Right ventricle myocardium inferior (tissue), 1 donor: Measurements from ENCODE around the gene DUSP15. TPM values are rescaled to one million over a fixed set of nuclear protein-coding genes. Genes with fewer than 3 reads are reported as not detected.
"Not testable (repeated sequence)": the region's sequence is repeated elsewhere in the genome, so short reads cannot be mapped to it uniquely, and the experiment has no call there.

Experiments used
- ATAC-seq: fragments of 200-7000 bp; cut with Tn5 transposase; one replicate; pipeline ENCODE4 v1.9.1; 2020; ENCODE audit warnings: mild to moderate bottlenecking, moderate library complexity
- DNase-seq: peaks from one replicate; pipeline ENCODE4 v3.0.0; 2021; ENCODE audit errors: missing footprints
- intact Hi-C: fragments of 100-400 bp; cut with DNase I; formaldehyde crosslinking; loops from one replicate; pipeline ENCODE4 v1.11.0; 2022
- total RNA-seq: library from RNA; stranded (reverse); fragmentation: NEBNext Ultra II Directional; extraction: Animal tissue kit (Norgen Biotek cat#: 25700); gene quantifications from one replicate; pipeline ENCODE4 v1.2.1, GENCODE V29; 2021
- donor health status: DM: no; HTN: yes; CAD: no; lungs with severe emphysema.

Gene DUSP15
- total RNA-seq, 1 donor from 2014 or later, result 2.9 TPM

DNA sequence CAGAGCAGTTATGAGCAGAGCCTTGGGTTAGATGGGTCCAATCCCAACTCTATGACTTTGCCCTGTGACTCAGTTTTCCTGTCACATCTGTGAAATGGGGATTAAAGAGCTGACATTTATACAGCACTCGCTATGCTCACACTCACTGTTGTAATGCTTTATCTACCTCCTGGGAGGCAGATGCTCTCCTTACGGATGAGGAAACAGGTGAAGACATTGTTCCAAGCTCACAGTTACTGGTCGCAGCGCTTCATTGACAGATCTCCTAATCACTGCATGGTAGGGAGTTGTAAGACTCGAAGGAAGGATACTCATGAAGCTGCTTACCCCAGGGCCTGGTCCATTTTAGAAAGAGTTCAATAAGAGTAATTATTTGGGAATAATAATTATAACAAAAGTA lies 54.1 kb downstream of the DUSP15 start:
- no peak for ATAC-seq
- DNase-seq, result no peak
- intact Hi-C loops, result loop anchor here (5.0 to 10.0 kb wide), 2 partner anchors 79 to 151 kb away; partner anchors contain the start of gene TPX2

DNA sequence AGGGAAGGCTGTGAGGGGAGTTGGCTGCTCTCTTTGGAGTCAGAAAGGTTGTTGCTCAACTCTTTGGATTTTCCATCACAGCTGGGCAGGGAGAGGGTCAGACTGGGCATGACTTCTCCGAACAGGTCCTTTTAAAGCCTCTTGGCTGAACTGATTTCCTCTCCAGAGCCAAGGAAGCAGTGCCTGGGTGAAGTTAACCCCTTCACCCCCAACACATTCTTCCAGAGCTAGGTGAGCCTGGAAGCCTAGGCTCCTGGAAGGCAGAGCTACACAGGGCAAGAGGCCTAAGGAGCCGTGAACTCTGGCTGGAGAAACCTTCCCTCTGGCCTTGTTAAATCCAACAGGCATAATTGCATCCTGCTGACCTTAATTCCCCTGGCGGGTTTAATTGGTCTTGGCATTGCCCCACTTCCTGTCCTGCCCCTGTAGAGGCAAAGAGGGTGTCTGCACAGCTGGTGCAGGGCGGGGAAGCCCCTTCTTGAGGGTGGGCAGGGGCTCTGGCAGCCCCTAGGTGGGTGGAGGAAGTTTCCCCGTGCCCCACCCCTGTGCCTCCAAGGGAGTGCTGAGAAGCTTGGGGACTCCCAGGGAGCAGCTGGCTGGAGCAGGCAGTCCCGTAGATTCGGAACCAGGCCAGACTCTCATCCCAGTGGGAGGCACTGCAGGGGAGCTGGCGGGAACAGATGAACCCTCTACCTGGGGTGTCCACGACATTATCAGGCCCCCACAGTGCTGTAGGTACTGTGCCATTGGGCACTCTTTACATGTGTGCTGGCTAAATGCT lies 54.7 kb downstream of the DUSP15 start:
- ATAC-seq (peak; percentile 12), DNase-seq (no peak)
- intact Hi-C loops, result loop anchor here (5.0 to 10.0 kb wide), 2 partner anchors 78 to 151 kb away; partner anchors contain the start of gene TPX2

DNA sequence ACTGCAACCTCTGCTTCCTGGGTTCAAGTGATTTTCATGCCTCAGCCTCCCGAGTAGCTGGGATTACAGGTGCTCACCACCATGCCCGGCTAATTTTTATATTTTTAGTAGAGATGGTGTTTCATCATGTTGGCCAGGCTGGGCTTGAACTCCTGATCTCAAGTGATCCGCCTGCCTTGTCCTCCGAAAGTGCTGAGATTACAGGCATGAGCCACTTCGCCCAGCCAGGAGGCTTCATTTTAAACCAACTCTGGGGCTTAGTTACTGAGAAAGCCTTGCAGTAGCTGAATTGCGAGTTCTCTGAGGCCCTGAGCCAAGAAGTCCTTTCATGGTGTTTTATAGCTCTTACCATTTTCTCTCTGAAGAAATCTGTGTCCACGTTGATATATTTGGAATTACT lies 56.2 kb downstream of the DUSP15 start:
- intact Hi-C loops, result loop anchor here (10.0 kb wide), 1 partner anchor 149 kb away; no protein-coding TSS in a partner anchor
- DNase-seq, ATAC-seq: not testable (repeated sequence)

DNA sequence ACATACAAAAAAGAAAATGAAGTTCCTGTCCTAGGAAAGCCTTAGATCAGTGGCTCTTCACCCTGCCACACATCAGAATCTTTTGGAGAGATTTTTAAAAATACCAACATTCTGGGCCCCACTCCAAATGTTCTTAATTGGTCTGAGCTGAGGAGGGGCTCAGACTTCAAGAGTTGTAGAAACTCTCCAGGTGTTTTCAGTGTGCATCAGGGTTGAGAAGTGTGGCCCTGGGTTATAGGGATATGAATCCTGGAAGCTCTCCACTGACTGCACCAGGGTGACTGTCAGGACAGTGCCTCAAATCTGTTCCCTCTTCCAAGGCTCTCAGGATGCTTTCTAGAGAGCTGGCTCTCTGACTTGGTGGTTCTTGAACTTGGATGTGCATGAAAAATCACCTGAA lies 56.7 kb downstream of the DUSP15 start:
- intact Hi-C loops, result loop anchor here (10.0 kb wide), 1 partner anchor 149 kb away; no protein-coding TSS in a partner anchor
- no peak for DNase-seq
- no peak for ATAC-seq

DNA sequence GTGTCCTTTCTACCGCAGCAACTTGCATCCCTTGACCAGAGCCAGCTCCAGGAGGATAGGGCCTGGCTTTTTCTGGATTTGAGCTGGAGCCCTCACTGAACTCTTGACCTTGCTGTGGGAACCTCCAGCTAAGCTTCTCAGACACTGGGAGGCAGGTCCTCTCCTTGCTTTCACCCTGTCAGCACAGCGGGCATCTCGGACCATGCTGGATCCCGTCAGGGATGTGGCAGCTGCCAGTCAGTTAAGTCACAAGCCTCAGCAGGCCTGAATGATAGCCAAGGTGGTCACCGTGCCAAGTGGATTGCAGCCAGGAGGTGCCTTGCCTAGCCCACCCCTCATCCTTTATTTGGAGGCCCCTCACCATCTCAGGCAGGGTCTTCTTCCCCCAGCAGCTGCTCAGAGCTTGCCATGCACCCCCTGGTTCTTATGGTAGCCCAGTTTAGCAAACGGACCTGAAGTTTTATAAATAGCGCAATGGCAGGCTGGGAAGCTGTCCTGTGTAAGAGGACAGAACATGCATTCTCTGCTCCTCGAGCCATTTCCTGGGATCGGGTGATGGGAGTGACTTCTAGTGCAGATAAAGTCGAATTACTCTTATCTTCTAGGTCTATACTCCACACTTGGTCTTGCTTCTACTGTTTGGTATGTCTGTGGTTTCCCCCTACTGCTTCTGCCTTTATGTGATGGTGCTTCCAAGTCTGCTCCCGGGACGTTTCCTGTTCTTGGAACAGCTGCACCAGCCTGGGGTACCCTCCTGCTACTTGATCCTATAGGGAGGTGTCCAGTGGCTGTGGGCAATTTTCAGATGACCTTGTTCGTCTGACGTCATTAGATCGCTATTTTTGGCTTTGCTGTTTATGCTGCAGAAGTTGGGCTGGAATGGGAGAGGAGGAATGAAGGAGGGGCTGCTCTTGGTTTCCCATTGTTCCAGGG lies 58.3 kb downstream of the DUSP15 start:
- ATAC-seq (peak; percentile 56), DNase-seq (no peak)
- intact Hi-C loops, result loop anchor here (10.0 kb wide), 1 partner anchor 147 kb away; no protein-coding TSS in a partner anchor

DNA sequence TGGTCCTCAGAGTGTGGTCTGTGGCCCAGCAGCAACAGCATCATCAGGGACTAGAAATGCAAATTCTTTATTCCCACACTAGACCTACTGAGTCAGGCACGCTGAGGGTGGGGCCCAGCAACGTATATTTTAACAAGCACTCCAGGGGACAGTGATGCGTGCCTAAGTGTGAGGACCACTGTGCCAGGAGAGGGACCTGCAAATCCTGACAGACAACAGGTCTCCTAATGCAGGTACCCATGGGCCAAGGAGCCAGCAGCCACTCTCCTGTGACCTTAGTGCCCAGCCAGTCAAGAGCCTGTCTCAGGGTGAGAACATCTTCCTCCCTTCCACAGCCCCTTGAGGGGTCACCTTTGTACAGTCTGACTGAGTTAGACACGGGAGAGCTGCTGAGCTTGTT lies 59.1 kb downstream of the DUSP15 start:
- ATAC-seq (no peak), DNase-seq (no peak)
- intact Hi-C loops, result loop anchor here (10.0 kb wide), 1 partner anchor 146 kb away; no protein-coding TSS in a partner anchor

Other genes starting within 250 kb of the DUSP15 start
- gene COX4I2, start 232.6 kb downstream of the DUSP15 start, total RNA-seq, result 7.1 TPM
- gene BCL2L1, start 147.7 kb downstream of the DUSP15 start, total RNA-seq, result 55.2 TPM
- gene TPX2, start 131.2 kb downstream of the DUSP15 start, total RNA-seq, result 1.2 TPM
- 0.35 TPM for gene MYLK2, start 51.2 kb downstream of the DUSP15 start, total RNA-seq
- gene FOXS1, start 24.9 kb downstream of the DUSP15 start, total RNA-seq, result 0.89 TPM
- not detected for gene TTLL9, start 107 bp upstream of the DUSP15 start, total RNA-seq
- 11.0 TPM for gene PDRG1, start 81.5 kb upstream of the DUSP15 start, total RNA-seq
- not detected for gene XKR7, start 97.6 kb upstream of the DUSP15 start, total RNA-seq
- gene CCM2L, start 139.9 kb upstream of the DUSP15 start, total RNA-seq, result 10.3 TPM
- 7.0 TPM for gene HCK, start 181.7 kb upstream of the DUSP15 start, total RNA-seq
- 25.3 TPM for gene TM9SF4, start 239.2 kb upstream of the DUSP15 start, total RNA-seq